SK-N-SH treated with all-trans-retinoic acid at 6 μM for 48 hours (cell line): ENCODE data around the gene ASL.

ENCODE experiments used
- GLIS3 ChIP-seq: fragments of 250-450 bp; sonication (Bioruptor Pico); IDR thresholded peaks from 2 replicates; pipeline ENCODE4 v1.5.0; 2020; ENCODE audit warnings: mild to moderate bottlenecking, moderate library complexity
- RARB ChIP-seq: fragments of 250-450 bp; sonication (Bioruptor Pico); IDR thresholded peaks from 2 replicates; pipeline ENCODE4 v1.8.0; 2021; ENCODE audit warnings: mild to moderate bottlenecking, moderate library complexity
- TCF4 ChIP-seq: fragments of 250-450 bp; sonication (Bioruptor Pico); IDR thresholded peaks from 2 replicates; pipeline ENCODE4 v1.8.0; 2021; ENCODE audit warnings: mild to moderate bottlenecking, moderate library complexity, borderline replicate concordance
- TOX ChIP-seq: fragments of 250-450 bp; sonication (Bioruptor Pico); IDR thresholded peaks from 2 replicates; pipeline ENCODE4 v1.8.0; 2021; ENCODE audit warnings: mild to moderate bottlenecking, moderate library complexity, borderline replicate concordance
- ZFP30 ChIP-seq: fragments of 450-650 bp; formaldehyde crosslinking; IDR thresholded peaks from 2 replicates; pipeline ENCODE4 v1.5.0; 2022; ENCODE audit warnings: mild to moderate bottlenecking, moderate library complexity
- ZNF70 ChIP-seq: fragments of 450-650 bp; formaldehyde crosslinking; IDR thresholded peaks from 2 replicates; pipeline ENCODE4 v1.5.0; 2020; ENCODE audit warnings: mild to moderate bottlenecking, moderate library complexity
- ZNF8 ChIP-seq: fragments of 450-650 bp; formaldehyde crosslinking; IDR thresholded peaks from 2 replicates; pipeline ENCODE4 v1.5.0; 2020; ENCODE audit warnings: mild to moderate bottlenecking, moderate library complexity
- TF ChIP-seq, protein P1 (sequence below): fragments of 250-450 bp; sonication (Bioruptor Pico); IDR thresholded peaks from 2 replicates; pipeline ENCODE4 v1.5.1; 2020; ENCODE audit warnings: low read depth, mild to moderate bottlenecking, moderate library complexity
- TF ChIP-seq, protein P2 (sequence below): fragments of 250-450 bp; sonication (Bioruptor Pico); IDR thresholded peaks from 2 replicates; pipeline ENCODE4 v1.8.0; 2021; ENCODE audit warnings: low read depth, mild to moderate bottlenecking, moderate library complexity, borderline replicate concordance
- TF ChIP-seq, protein P3 (sequence below): fragments of 250-450 bp; sonication (Bioruptor Pico); IDR thresholded peaks from 2 replicates; pipeline ENCODE4 v1.8.0; 2020; ENCODE audit warnings: mild to moderate bottlenecking, moderate library complexity, borderline replicate concordance

DNA sequence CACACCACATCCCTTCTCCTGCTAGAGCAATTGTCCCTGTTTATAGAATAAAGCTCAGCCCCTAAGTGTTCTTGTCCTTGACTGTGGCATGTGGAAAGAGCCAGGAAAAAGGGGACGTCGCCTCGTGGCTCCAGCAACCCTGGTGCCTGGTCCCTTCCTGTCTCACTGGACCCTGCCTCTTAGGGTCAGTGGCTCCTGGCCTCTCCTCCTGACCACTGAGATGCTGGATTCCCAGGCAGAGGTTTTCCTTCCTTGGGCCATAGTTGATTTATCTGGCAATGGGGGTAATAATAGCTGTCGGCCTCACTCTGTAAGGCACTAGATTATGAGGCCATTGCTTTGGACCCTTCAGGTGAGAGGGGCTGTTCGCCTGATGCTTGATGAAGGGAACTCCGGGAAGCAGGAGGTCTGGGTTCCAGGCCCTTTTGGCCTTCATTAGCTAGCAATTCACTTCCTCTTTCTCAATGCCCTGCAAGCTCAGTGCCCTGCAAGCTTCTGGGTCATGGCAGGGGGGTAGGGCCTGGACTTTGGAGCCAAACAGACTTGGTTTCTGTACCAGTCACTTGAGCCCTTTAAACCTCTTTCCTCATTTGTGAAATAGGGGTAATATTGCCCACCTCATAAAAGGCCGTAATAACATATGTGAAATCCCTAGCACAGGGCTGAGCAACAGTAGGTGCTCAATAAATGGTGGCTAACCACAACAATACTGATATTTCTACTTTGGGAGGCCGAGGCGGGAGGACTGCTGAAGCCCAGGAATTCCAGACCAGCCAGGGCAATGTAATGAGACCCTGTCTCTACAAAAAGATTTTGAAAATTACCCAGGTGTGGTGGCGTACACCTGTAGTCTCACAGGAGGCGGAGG is 1.1 kb downstream of the ASL start:
- TF ChIP-seq, protein P1, sequence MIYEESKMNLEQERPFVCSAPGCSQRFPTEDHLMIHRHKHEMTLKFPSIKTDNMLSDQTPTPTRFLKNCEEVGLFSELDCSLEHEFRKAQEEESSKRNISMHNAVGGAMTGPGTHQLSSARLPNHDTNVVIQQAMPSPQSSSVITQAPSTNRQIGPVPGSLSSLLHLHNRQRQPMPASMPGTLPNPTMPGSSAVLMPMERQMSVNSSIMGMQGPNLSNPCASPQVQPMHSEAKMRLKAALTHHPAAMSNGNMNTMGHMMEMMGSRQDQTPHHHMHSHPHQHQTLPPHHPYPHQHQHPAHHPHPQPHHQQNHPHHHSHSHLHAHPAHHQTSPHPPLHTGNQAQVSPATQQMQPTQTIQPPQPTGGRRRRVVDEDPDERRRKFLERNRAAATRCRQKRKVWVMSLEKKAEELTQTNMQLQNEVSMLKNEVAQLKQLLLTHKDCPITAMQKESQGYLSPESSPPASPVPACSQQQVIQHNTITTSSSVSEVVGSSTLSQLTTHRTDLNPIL (CRISPR knock-in tag) = no peak
- TF ChIP-seq ZNF8 (CRISPR knock-in tag) (no peak), TOX (no peak), ZFP30 (no peak), GLIS3 (CRISPR knock-in tag) (no peak), ZNF70 (CRISPR knock-in tag) (no peak), TCF4 (CRISPR knock-in tag) (no peak), RARB (no peak)
- TF ChIP-seq, protein P2, sequence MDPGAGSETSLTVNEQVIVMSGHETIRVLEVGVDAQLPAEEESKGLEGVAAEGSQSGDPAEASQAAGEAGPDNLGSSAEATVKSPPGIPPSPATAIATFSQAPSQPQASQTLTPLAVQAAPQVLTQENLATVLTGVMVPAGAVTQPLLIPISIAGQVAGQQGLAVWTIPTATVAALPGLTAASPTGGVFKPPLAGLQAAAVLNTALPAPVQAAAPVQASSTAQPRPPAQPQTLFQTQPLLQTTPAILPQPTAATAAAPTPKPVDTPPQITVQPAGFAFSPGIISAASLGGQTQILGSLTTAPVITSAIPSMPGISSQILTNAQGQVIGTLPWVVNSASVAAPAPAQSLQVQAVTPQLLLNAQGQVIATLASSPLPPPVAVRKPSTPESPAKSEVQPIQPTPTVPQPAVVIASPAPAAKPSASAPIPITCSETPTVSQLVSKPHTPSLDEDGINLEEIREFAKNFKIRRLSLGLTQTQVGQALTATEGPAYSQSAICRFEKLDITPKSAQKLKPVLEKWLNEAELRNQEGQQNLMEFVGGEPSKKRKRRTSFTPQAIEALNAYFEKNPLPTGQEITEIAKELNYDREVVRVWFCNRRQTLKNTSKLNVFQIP = no peak
- TF ChIP-seq, protein P3, sequence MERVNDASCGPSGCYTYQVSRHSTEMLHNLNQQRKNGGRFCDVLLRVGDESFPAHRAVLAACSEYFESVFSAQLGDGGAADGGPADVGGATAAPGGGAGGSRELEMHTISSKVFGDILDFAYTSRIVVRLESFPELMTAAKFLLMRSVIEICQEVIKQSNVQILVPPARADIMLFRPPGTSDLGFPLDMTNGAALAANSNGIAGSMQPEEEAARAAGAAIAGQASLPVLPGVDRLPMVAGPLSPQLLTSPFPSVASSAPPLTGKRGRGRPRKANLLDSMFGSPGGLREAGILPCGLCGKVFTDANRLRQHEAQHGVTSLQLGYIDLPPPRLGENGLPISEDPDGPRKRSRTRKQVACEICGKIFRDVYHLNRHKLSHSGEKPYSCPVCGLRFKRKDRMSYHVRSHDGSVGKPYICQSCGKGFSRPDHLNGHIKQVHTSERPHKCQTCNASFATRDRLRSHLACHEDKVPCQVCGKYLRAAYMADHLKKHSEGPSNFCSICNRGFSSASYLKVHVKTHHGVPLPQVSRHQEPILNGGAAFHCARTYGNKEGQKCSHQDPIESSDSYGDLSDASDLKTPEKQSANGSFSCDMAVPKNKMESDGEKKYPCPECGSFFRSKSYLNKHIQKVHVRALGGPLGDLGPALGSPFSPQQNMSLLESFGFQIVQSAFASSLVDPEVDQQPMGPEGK (CRISPR knock-in tag) = no peak
